ENCODE measurements around the gene ST14. TPM values are rescaled to one million over a fixed set of nuclear protein-coding genes. Genes with fewer than 3 reads are reported as not detected.

The ST14 gene
- polyA plus RNA-seq, 1 of the 3 experiments (the other 2 are of a cell fraction): not detected

- ChIA-PET CTCF (no interaction called here), POLR2A (no interaction called here)
- H3K4me2 ChIP-seq: no peak overlapping the region
- DNase-seq: no peak
- WGBS (ENCODE audit: low lambda C conversion rate): 89% methylated on average over 16 of the region's 19 CpGs
- no peaks in the 10 kb centered on the region for H3F3A ChIP-seq (replicated peaks; ENCODE audit: insufficient read depth)
- H3K9ac ChIP-seq: no peak overlapping the region
- H3K36me3 ChIP-seq (replicated peaks in 1 of 2; ENCODE audit: control insufficient read depth in 1 of 2, insufficient read depth in 2 of 2, low read length in 1 of 2): no peaks in the 10 kb centered on the region
- no peak overlapping the region for H3K27ac ChIP-seq (ENCODE audit: low read depth in 2 of 2, low read length in 1 of 2)
- no peaks in the 10 kb centered on the region for H4K20me1 ChIP-seq (ENCODE audit: insufficient read depth)
- H2AFZ ChIP-seq (ENCODE audit: low read depth): no peak overlapping the region
- no peaks in the 10 kb centered on the region for H3K27me3 ChIP-seq (ENCODE audit: insufficient read depth)
- H3K4me3 ChIP-seq (ENCODE audit: low read depth in 2 of 2, low read length in 1 of 2): no peak overlapping the region
- TF ChIP-seq POLR2AphosphoS5 (IDR thresholded peaks at IDR 0.05; ENCODE audit: low read depth, low read length): no peak
- TF ChIP-seq MEF2A (IDR thresholded peaks at IDR 0.05; ENCODE audit: borderline replicate concordance, low read depth): no peak
- TF ChIP-seq EZH2phosphoT487 (IDR thresholded peaks at IDR 0.05; ENCODE audit: borderline replicate concordance, low read depth): no peak
- TF ChIP-seq, protein P1, sequence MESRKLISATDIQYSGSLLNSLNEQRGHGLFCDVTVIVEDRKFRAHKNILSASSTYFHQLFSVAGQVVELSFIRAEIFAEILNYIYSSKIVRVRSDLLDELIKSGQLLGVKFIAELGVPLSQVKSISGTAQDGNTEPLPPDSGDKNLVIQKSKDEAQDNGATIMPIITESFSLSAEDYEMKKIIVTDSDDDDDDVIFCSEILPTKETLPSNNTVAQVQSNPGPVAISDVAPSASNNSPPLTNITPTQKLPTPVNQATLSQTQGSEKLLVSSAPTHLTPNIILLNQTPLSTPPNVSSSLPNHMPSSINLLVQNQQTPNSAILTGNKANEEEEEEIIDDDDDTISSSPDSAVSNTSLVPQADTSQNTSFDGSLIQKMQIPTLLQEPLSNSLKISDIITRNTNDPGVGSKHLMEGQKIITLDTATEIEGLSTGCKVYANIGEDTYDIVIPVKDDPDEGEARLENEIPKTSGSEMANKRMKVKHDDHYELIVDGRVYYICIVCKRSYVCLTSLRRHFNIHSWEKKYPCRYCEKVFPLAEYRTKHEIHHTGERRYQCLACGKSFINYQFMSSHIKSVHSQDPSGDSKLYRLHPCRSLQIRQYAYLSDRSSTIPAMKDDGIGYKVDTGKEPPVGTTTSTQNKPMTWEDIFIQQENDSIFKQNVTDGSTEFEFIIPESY (IDR thresholded peaks at IDR 0.05; ENCODE audit: borderline replicate concordance, low read depth): no peak
- TF ChIP-seq USF1 (IDR thresholded peaks at IDR 0.05; ENCODE audit: borderline replicate concordance, low read depth): no peak
- TF ChIP-seq RXRA (IDR thresholded peaks at IDR 0.05; ENCODE audit: borderline replicate concordance, low read depth): no peak
- no peak for TF ChIP-seq RCOR1 (IDR thresholded peaks at IDR 0.05; ENCODE audit: low read length)
- no peak for TF ChIP-seq GABPA (IDR thresholded peaks at IDR 0.05; ENCODE audit: low read depth)
- TF ChIP-seq SIN3A (IDR thresholded peaks at IDR 0.05; ENCODE audit: borderline replicate concordance, low read depth, low read length): no peak
- TF ChIP-seq JUND (IDR thresholded peaks at IDR 0.05): no peak
- TF ChIP-seq RFX5 (IDR thresholded peaks at IDR 0.05; ENCODE audit: low read length): no peak
- TF ChIP-seq, protein P2, sequence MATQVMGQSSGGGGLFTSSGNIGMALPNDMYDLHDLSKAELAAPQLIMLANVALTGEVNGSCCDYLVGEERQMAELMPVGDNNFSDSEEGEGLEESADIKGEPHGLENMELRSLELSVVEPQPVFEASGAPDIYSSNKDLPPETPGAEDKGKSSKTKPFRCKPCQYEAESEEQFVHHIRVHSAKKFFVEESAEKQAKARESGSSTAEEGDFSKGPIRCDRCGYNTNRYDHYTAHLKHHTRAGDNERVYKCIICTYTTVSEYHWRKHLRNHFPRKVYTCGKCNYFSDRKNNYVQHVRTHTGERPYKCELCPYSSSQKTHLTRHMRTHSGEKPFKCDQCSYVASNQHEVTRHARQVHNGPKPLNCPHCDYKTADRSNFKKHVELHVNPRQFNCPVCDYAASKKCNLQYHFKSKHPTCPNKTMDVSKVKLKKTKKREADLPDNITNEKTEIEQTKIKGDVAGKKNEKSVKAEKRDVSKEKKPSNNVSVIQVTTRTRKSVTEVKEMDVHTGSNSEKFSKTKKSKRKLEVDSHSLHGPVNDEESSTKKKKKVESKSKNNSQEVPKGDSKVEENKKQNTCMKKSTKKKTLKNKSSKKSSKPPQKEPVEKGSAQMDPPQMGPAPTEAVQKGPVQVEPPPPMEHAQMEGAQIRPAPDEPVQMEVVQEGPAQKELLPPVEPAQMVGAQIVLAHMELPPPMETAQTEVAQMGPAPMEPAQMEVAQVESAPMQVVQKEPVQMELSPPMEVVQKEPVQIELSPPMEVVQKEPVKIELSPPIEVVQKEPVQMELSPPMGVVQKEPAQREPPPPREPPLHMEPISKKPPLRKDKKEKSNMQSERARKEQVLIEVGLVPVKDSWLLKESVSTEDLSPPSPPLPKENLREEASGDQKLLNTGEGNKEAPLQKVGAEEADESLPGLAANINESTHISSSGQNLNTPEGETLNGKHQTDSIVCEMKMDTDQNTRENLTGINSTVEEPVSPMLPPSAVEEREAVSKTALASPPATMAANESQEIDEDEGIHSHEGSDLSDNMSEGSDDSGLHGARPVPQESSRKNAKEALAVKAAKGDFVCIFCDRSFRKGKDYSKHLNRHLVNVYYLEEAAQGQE (IDR thresholded peaks at IDR 0.05; ENCODE audit: low read depth, low read length): no peak
- H3K9me3 ChIP-seq: no peaks in the 10 kb centered on the region
- no peaks in the 10 kb centered on the region for H3K9me2 ChIP-seq
- H3K79me2 ChIP-seq (ENCODE audit: insufficient read depth): no peaks in the 10 kb centered on the region
- no peaks in the 10 kb centered on the region for H3K4me1 ChIP-seq (ENCODE audit: control insufficient read depth in 1 of 2, insufficient read depth in 2 of 2, low read depth in 1 of 2, low read length in 1 of 2)
Measured at GRCh38 chr11:130220311-130221035, 60.9 kb downstream of the ST14 start.

All from SK-N-SH (cell line).